Stimulated activated CD8-positive, alpha-beta memory T cell treated with anti-CD3 and anti-CD28 coated beads, Interleukin-7, amount 100 ng/mL, for 1 hour (primary cell): ENCODE data around the gene COMMD7.
A peak's percentile ranks its signal among the peaks of the same experiment; 100 is the strongest.
"Not testable (repeated sequence)": the region's sequence is repeated elsewhere in the genome, so short reads cannot be mapped to it uniquely, and the experiment has no call there.

ENCODE experiments used
- DNase-seq, 2 donors: peaks; one replicate each; pipeline ENCODE4 v3.0.0-alpha.2; 2020; ENCODE audit warnings: low read depth in 2 of 2

The COMMD7 gene

DNA sequence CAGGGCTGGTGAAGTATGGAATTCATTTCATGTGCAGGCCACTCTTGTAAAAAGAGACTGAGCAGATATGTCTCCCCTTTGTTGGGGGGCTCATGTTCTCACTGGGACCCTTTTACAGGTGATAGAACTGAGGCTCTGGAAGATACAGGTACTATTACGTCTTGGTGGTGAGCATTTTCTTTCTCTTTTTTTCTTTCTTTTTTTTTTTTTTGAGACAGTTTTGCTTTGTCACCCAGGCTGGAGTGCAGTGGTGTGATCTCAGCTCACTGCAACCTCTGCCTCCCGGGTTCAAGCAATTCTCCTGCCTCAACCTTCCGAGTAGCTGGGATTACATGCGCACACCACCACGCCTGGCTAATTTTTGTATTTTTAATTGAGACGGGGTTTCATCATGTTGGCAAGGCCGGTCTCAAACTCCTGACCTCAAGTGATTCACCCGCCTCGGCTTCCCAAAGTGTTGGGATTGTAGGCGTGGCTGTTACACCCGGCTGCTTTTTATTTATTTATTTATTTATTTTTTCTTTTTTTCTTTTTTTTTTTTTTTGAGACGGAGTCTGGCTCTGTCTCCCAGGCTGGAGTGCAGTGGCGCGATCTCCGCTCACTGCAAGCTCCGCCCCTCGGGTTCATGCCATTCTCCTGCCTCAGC, 22.1 kb upstream of the COMMD7 start:
- not testable (repeated sequence) for DNase-seq

DNA sequence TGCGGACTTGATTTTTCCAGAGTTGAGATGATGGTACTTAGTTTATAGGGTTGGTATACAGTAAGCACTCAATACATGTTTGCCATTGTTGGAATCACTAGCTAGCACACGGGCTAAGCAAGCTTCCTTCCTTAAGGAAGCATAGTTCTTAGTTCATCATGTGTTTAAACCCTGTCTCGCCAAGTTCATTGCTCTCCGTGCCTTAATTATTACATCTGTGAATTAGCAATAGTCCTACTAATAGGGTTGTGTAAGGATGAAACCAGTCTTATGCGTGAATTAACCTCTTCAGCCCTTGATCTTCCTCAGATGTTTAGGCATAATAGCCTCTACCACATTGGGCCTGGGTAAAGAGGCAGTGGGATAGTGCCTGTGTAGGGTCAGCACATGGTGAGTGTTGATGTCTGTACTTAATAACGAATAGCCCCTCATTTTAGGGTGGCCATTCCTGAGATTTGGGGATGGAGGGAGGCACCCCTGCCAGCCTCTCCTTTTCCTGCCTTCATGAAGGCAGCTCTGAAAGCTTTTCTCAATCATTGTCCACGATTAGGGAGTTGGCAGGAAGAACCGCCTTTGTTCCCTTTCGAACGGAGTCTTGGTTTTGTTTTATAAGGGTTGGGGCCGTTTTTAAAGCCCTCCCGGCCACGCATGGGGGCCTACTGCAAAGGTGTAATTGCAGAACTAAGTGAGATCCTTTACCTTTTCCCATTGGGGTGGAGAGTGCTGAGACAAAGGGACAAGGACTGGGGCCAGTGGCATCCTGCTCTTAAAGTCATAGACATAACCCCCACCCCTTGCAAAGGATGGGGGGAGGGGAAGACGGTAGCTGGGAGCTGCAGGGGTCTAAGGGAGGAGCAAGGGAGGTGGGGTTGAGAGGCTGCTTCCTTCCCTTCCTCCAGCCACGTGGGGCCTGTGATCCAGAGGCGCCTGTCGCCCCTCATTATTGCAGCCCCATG, 21.0 kb upstream of the COMMD7 start:
- DNase-seq, result no peak

DNA sequence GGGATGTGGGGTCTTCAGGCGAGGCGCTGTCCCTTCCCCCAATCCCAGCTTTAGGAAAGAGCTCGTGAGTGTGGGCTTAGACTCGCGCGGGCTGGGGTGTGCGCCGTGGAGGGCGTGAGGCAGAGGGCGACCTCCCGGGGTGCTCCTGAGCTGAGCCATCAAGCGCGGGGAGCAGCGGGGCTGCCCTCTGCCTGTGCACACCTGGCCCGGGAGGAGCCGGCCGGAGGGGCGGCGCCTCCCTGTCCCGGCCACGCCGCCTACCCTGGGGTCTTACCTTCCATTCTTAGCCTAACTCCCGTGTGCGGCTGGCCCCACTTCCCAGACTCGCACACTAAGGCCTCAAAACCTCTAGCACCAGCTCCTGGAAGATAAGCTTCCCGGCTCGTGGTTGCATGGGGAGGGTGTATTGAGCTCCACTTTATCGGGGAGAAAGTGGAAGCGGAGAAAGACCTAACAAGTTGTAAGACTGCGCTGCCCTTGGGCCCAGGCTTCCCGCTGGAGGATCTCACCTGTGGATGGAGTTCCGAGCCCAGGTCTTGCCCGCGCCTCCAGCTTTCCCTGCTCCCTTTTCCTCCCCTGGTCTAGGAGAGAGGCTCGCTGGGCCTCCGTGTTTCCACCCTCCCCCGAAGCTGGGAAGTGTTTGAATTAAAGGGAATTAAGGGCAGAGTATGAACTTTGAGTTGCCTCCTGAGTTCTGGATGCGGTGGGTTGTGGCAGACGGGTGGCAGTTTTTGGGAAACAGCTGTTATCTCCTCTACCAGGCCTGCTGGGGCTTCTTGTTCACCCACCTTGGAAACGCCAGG, 20.1 kb upstream of the COMMD7 start:
- no peak for DNase-seq

DNA sequence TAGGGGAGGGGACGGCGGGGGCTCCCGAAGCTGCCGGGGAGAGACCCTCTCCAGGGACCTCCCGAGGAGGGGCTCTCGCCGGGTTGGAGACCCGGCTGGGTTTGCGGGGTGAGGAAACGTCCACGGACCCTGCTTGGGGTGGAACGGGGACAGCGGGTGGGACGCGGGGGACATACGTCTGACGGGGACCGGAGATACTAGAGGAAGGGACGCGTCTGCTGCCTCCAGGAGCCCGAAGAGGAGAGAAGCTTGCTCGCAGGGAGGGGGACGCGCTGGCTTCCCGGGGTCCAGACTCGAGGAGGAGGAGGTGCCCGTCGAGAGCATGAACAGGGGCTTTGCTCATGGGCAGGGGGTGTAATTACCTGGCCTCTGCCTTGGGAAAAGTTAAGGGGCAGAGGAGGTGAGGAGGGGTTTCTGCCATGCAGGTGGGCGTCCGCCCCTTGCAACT, 19.5 kb upstream of the COMMD7 start:
- DNase-seq, result no peak

DNA sequence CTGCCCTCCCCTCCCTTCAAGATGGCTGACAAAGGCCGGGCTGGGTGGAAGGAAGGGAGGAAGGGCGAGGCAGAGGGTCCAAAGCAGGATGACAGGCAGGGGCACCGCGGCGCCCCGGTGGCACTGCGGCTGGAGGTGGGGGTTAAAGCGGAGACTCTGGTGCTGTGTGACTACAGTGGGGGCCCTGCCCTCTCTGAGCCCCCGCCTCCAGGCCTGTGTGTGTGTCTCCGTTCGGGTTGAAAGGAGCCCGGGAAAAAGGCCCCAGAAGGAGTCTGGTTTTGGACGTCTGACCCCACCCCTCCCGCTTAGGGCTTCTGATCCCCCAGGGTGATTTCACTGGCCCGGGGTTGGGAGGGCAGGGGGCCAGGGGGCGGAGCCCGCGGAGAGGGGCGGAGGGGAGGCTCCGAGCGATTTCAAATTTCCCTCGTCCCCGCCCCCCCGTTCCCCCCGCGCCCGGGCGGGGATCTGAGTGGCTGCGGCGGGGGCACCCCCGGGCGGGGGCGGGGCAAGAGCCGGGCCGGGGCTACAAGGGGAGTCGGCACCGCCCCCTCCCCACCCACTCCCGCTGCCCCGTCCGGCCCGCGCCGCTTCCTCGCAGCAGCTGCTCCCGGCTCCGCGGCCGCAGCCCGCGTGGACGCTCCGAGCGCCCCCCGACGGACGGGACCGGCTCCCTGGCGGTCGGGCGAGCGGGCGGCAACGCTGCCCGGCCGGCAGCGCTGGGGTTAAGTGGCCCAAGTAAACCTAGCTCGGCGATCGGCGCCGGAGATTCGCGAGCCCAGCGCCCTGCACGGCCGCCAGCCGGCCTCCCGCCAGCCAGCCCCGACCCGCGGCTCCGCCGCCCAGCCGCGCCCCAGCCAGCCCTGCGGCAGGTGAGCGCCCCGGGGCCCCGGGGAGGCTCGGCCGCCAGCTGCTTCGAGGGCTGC, 18.8 kb upstream of the COMMD7 start, which contains the start of gene DNMT3B:
TSS of gene DNMT3B (plus strand) at position 555 of the 923 bp plus-strand sequence. CDS start 17,939 bp downstream, outside the sequence.
- peak; percentile 52 to 55 for DNase-seq

DNA sequence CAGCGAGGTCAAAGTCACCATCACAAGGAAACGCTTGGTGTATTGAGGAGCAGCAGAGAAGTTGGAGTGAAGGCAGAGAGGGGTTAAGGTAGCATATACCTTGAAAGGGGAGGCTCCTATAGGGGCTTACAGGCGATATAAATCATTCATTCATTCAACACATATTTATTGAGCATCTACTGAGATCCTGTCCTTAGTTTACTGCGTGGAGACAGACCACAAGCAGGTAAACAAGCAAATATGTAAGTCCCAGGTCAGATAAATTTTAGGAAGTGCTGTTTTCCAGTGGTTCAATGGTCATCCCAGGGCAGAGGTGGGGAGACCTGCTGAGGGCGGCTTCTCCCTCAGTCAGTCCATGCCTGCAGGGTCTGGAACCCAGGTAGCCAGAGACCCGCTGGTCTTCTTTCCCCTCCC, 18.2 kb upstream of the COMMD7 start:
- no peak for DNase-seq

DNA sequence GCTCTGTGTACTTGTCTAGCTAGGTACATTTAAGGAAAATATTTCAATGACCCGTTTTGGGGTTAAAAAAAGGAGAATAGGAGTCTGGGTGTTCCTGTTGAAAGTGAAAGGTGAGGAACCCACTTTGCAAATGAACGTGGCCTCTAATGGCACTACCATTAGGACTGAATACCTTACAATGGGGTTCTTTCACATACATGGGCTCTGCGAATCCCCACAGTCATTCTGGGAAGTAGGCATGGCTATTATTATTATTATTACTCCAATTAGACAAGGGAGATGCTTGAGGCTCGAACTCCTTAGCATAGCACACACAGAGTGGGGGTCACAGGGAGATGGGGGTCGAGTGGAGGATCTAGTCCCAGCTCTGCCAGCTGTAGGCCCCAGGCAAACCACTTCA, 12.9 kb upstream of the COMMD7 start:
- no peak for DNase-seq

DNA sequence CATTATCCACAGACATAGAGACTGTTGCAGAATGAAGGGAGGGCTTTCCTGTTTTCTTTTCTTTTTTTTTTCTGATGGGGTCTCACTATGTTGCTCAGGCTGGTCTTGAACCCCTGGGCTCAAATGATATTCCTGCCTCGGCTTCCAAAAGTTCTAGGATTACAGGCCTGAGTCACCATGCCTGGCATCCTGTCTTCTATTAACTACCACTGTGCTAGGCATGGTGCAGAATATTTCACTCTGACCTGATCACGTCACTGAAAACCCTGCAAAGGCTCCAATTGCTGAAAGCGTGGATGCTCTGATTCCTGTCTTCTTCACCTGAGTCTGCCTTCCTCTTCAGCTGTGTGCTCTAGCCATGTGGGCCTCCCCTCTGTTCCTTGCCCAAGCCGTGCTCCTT, 10.5 kb upstream of the COMMD7 start:
- DNase-seq, result no peak

DNA sequence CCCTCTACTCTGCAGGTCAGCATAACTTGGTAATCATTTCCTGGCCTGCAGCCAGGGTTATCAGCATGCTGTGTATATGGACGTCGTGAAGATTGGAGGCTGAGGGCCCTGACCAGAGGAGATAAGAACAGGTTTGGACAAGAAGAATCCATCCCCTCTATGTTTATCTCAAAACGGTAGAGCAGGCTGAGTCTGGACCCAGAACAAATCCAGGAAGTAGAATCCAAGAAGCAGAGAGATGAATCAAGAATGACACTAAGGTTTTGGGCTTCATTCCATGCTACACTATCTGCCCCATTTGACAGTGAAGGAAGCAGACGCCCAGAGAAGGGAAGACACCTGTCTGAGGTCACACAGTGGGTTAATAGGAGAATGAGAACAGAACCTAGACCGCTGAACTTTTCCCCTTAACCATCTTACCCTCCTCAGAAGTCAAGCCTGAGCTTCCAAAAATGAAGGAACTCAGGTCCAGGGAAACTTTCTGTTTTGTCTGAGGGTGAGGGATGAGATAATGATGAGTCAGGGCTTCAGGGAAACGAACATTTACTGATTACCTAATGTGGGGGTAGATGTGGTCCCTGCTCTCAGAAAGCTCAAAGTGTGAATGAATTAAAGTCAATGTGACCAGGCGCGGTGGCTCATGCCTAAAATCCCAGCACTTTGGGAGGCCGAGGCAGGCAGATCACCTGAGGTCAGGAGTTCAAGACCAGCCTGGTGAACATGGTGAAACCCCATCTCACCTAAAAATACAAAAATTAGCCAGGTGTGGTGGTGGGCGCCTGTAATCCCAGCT, 9.4 kb upstream of the COMMD7 start:
- no peak for DNase-seq

DNA sequence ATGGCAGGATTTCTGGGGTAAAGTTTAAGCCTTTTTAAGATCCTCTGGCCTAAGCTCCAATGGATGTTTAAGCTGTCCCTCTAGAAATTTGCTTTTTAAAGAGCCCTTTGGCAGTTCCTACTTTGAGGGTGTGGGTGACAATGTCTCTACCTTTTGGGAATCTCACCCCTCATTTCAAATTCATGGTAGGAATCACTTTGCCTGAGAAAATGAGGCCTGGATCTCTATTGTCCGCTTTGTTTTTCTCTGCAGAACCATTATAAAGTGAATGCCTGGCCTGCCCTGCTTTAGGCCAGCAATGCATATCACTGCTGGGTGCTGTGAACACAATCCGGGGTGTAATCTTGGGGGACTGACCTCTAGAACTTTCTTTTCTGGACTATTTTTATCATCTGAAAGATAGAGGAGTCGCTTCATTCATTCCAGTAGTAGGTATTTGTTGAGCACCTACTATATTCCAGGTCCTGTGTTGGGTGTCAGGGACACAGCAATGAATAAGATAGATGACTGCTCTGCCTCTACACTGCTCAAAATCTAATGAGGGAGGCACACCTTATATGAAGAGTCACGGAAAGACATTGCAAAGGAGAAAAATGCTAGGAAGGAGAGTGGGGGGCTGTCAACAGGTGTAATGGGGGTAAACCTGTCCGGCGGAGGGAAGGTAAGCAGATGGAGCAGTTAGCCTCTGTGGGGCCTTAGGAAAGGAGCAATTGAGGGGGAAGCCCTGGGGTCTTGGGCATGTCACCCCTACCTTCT, 8.6 kb upstream of the COMMD7 start:
- DNase-seq, result no peak

DNA sequence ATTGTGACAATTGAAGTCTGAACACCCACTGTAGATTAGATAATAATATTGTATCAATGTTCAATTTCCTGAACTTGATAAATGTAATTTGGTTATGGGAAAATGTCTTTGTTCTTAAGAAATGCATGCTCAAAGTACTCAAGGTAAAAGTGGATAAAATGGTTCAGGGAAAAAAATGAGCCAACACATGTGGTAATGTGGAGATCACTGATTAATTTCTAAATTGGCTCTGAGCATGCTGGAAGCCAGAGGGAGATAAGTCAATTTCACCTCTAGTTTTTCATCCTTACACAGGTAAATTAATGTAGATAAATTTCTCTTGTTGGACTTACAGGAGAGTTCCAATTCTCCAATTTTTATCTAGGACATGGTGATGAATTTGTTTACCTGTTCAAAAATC, 8.0 kb upstream of the COMMD7 start:
- DNase-seq, result no peak

DNA sequence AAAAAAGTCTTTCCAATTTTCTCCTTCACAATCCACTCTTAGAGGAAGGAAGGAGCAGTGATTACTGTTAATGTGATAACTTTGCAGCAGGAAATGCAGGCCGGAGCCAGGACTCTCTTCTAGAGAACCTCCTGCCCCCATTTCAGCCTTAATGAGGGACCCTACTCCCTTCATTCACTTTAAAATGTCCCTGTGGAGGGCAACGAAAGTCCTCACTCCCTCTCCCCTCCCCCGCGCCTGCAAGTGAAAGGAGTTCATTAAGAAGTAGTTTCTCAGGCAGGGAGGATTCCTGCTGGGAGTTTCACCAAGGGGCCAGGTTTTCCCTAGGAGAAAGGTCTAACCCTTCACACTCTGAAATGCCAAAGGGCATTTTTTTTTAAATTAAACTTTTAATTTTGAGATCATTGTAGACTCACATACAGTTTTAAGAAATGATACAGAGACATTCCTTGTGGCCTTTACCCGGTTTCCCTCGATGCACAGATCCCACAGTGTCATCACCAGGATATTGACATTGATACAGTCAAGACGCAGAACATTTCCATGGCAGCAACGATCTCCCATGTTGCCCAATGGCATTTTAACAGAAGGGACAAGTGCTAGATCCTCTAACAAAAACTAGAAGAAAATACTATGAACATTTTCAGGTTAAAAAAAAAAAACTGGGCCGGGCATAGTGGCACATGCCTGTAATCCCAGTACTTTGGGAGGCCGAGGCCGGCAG, 6.8 kb upstream of the COMMD7 start:
- DNase-seq, result no peak

DNA sequence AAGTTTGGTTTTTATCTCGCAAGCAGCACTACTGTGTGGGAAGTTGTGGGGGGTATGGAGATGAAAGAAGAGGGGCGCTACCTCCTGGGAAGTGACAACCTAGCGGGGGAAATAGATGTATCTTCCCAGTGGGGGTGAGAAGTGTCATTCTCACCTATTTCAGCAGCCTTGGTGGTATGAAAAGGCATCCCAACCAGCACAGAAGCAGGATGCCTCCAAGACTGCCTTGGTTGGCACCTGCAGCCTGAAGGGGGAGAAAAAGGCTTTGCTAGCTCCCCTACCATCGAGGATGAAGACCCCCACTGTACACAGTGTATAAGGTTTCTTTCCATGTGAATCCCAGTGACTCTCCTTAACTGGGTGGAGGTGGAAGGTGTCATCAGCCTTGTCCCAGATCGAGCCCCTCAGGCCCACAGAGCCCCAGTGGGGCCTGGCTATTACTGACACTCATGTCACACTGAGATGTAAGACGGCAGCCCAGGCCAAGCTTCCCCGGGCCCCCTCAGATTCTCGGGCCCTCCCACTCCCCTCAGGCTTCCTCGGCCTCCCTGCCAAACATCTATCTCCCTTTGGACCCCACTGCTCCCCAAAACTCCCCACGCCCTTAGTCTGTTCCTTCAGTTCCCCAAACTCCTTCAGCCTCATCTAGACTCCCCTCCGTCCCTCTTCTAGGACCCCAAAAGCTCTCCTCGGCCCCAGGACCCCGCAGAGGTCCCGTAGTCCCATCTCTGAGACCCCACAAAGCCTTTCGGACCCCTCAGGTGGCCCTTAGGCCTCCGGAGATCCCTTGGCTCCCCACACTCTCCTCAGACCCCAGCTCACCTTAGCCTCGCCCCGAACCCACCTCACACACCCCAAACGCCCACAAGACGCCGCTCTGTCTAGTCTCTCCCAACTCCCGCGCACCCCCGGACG, 688 bp downstream of the COMMD7 start:
- DNase-seq, result no peak

DNA sequence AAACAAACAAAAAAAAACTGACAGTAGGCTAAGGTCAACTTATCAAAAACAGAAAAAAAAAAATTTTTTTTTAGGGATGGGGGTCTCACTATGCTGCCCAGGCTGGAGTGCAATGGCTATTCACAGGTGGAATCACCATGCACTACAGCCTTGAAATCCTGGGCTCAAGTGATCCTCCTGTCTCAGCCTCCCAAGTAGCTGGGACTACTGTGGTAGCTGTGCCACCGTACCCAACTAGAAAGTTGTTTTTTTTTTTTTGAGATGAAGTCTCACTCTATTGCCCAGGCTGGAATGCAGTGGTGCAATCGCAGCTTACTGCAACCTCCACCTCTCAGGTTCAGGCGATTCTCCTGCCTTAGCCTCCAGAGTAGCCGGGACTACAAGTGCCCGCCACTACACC, 2.1 kb downstream of the COMMD7 start:
- DNase-seq, result no peak

DNA sequence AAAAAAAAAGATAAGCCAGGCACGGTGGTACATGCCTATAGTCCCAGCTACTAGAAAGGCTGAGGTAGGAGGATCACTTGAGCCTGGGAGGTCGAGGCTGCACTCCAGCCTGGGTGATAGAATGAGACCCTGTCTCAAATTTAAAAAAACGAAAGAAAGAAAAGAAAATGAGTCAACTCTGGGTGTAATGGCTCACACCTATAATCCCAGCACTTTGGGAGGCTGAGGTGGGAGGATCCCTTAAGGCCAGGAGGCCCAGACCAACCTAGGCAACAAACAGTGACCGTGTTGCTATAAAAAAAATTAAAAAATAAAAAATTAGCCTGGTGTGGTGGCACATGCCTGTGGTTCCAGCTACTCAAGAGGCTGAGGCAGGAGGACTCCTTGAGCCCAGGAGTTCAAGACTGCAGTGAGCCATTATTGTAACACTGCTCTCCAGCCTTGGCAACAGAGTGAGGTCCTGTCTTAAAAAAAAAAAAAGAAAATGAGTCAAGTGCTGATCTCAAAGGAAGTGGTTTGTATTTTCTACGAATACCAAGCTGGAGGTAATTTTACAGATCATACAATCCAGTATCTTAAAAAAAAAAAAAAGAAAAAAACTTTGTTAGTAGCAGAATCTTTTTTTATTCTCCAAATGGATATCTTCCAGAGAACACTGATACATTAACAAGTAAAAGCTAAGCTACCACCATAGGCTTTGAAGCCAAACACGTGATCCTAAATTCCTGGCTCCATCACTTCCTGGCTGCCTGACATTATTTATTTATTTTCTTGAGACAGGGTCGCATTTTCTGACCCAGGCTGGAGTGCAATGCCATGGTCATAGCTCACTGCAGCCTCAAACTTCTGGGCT, 5.7 kb downstream of the COMMD7 start:
- DNase-seq, result no peak

DNA sequence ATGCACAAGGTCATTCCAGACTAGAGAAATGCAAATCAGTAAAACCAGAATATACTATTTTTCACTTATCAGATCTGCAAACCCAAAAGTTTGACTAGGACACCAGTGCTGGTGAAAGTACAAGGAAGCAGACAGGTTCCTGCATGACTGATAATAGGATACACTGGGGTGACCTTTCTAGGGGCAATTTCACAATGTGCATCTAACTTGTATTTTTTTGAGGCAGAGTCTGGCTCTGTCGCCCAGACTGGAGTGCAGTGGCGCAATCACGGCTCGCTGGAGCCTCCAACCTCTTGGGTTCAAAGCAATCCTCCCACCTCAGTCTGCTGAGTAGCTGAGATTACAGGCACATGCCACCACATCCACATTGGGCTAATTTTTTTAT, 11.4 kb downstream of the COMMD7 start:
- no peak for DNase-seq

DNA sequence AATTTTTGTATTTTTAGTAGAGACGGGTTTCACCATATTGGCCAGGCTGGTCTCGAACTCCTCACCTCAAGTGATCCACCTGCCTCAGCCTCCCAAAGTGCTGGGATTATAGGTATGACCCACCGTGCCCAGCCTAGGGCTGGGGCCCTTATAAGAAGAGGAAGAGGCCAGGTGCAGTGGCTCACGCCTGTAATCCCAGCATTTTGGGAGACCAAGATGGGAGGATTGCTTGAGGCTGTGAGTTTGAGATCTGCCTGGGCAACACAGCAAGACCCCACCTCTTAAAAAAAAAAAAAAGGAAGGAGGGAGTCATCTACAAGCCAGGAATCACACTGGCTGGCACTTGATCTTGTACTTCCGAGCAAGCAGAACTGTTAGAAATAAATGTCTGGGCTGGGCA, 13.9 kb downstream of the COMMD7 start:
- not testable (repeated sequence) for DNase-seq
